OCI-LY3 (cell line): ENCODE results near the gene ZNF280B.

Source experiments
- CTCF ChIP-seq: fragments of 200-600, 300-600 bp; sonication (generic); IDR thresholded peaks from 2 replicates; pipeline ENCODE4 v1.5.1; 2014; ENCODE audit warnings: antibody characterized with exemption, low read length, low read depth
- EZH2phosphoT487 ChIP-seq: fragments of 200-600 bp; shearing (Covaris generic); IDR thresholded peaks from 2 replicates; pipeline ENCODE4 v1.6.1; 2018; ENCODE audit warnings: antibody characterized with exemption, mixed run types, low read depth

- TF ChIP-seq CTCF (no peak), EZH2phosphoT487 (no peak)
Observed at GRCh38 chr22:22535662-22536061, 27.1 kb upstream of the ZNF280B start.
